ENCODE results near the gene DOCK4.

DNA sequence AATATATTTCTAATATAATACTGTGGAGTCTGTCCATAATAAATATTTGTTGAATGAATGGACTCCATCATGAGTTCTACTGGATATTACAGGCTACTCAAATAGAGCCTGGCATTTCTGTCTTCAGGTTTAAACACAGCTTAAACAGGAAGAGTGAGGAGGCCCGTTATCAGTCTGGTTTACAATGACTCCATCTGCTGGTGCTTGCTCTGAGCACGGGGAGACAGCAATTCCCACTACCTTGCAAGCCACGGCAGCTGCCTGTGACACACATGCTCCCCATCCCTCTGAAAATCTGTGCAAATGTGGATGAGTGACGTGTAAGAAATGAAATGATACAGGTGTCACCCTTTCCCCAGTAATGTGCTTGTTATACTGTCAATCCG, 350.4 kb downstream of the DOCK4 start:
- TF ChIP-seq ZNF317 (CRISPR knock-in tag; IDR thresholded peaks at IDR 0.05; ENCODE audit: borderline replicate concordance, low read depth) (no peak), CTCF (IDR thresholded peaks at IDR 0.05) (no peak), USF2 (CRISPR knock-in tag; IDR thresholded peaks at IDR 0.05) (no peak)
- TF ChIP-seq, protein P1, sequence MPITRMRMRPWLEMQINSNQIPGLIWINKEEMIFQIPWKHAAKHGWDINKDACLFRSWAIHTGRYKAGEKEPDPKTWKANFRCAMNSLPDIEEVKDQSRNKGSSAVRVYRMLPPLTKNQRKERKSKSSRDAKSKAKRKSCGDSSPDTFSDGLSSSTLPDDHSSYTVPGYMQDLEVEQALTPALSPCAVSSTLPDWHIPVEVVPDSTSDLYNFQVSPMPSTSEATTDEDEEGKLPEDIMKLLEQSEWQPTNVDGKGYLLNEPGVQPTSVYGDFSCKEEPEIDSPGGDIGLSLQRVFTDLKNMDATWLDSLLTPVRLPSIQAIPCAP (CRISPR knock-in tag; IDR thresholded peaks at IDR 0.05): no peak
- TF ChIP-seq, protein P2, sequence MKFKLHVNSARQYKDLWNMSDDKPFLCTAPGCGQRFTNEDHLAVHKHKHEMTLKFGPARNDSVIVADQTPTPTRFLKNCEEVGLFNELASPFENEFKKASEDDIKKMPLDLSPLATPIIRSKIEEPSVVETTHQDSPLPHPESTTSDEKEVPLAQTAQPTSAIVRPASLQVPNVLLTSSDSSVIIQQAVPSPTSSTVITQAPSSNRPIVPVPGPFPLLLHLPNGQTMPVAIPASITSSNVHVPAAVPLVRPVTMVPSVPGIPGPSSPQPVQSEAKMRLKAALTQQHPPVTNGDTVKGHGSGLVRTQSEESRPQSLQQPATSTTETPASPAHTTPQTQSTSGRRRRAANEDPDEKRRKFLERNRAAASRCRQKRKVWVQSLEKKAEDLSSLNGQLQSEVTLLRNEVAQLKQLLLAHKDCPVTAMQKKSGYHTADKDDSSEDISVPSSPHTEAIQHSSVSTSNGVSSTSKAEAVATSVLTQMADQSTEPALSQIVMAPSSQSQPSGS (CRISPR knock-in tag; IDR thresholded peaks at IDR 0.05; ENCODE audit: borderline replicate concordance, low read depth): no peak
- TF ChIP-seq, protein P3, sequence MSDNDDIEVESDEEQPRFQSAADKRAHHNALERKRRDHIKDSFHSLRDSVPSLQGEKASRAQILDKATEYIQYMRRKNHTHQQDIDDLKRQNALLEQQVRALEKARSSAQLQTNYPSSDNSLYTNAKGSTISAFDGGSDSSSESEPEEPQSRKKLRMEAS (CRISPR knock-in tag; IDR thresholded peaks at IDR 0.05): no peak
